GM19025 (cell line): ENCODE results near the gene PDLIM5.
"Not testable (repeated sequence)": the region's sequence is repeated elsewhere in the genome, so short reads cannot be mapped to it uniquely, and the experiment has no call there.

Source experiments
- ATAC-seq: cut with Tn5 transposase; IDR thresholded peaks from one replicate; pipeline ENCODE4 v1.9.1; 2021; ENCODE audit warnings: mild to moderate bottlenecking, low read depth, moderate library complexity; ENCODE audit not compliant: unreplicated experiment

The PDLIM5 gene

GRCh38 chr4:94635177-94635576 lies 183.4 kb downstream of the PDLIM5 start:
- no peak for ATAC-seq

DNA sequence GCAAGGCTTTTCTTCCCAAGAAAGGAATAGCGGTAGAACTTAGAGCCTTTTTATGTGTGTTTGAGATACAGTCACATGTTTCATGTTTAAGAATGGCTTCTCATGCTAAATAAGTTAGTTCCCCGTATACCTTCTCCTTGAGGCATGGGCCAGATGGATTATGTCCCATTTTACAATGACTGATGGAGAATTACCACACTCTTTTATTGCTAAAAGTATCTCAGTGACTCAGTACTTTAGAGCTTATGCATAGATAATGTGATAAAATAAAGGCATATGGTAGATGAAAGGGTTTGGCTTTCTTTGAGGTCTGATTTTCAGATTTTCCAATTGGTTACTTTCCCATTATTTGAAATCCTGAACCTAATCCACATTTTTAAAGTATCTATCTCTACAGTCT lies 184.3 kb downstream of the PDLIM5 start:
- ATAC-seq: no peak

DNA sequence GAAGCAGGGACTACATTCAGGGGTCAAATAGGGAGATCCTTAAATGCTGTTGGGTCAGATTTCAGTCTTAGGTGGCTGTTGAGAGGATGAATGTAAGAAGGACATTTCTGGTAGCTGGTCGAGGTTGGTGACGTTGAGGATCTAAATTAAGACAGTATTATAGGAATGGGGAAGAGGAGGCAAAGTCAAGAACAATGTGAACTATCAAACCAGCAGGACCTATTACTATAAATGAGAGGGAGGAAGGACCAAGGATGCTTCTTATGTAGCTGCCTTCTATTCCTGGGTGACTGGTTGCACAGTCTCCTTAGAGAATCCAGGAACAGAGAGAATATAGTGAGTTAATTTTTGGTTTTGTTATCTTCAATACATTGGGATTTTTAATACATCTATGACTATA lies 187.6 kb downstream of the PDLIM5 start:
- no peak for ATAC-seq

DNA sequence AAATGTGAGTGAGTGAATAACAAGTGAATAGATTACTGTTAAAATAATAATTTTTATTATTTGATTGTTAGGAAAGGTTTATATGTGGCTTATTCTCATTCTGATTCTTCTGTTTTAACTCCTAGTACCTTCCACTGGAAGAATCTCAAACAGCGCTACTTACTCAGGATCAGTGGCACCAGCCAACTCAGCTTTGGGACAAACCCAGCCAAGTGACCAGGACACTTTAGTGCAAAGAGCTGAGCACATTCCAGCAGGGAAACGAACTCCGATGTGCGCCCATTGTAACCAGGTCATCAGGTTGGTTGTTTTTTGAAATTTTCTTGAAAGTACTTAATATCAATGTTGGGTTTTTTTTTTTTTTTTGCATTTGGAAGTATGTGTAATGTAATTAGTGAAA lies 188.4 kb downstream of the PDLIM5 start:
- no peak for ATAC-seq

DNA sequence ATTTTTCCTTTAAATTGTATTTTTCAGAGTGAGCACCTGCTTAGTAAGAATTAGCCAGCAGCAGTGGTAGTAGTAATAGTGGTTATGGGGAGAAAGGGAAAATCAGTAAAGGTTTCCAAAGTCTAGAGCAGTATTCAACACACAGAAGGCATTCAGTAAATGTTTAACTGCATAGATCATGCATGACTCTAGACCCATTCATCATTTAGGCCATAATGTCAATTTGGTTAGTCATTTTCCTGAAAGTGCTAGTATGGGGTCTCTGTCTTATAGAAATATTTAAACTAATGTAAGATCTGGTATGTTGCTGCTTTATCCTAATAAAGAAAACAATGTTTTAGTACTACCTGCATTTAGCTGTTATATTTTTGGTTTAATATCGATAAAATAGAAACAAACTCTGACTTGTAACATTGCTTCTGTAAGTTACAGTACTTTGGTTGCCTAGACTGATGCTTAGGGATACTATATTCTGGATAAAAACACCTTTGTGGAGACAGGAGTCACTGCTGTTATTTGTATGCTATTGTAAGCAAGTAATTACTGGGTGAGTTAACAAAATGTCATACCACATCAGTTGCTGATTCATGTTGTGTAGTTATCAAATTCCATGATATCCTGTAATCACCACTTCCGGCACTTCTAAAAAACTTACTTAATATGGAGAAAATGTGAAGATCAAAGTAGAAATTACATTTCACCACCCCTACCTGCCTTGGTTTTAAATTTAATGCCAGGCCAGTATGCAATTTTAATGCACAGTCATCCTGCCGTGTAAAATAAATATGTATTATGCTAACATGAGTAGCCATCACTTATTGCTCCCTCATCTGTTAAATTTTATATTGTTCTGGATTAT lies 190.2 kb downstream of the PDLIM5 start:
- ATAC-seq: no peak

DNA sequence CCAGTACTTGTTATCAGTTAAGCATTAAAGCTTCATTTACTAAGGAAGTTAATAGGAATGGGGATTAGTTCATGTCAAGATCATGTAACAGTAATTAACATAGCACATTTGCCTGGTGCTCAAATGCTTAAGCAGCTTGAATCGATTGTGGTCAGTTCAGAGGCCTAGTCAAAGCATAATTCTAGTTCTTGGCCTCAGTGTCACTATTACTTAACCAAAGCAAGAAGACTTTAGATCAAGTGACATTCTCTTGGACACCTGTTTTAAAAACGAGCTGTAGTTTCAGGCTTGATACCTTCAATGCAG lies 190.8 kb downstream of the PDLIM5 start:
- ATAC-seq: no peak

- ATAC-seq: no peak
These were observed 197.0 kb downstream of the PDLIM5 start for GRCh38 chr4:94648699-94649098.

- no peak for ATAC-seq
These were observed 197.8 kb downstream of the PDLIM5 start for GRCh38 chr4:94649381-94650133.

GRCh38 chr4:94650134-94650495 lies 198.4 kb downstream of the PDLIM5 start:
- no peak for ATAC-seq

DNA sequence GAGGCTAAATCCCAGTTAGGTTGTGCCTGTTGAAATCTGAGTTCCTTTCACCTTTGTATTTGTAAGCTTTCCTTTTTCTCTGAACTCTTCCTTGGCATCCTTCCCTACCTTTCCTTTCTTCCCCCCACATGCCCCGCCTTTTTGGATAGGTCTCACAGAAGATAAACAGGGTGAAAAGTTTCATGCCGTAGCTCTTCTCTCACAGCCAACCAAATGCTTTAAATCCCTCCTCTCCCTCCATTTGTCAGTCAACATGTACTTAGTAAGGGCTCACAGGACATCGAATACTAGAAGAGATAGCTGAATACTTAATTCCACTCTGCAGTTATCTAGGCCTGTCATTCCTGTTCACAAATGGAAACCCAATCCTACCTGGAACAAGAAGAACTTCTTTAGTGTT lies 198.9 kb downstream of the PDLIM5 start:
- ATAC-seq: no peak

GRCh38 chr4:94653095-94653649 lies 201.4 kb downstream of the PDLIM5 start:
- no peak for ATAC-seq

GRCh38 chr4:94653984-94654609 lies 202.4 kb downstream of the PDLIM5 start:
- ATAC-seq: no peak

DNA sequence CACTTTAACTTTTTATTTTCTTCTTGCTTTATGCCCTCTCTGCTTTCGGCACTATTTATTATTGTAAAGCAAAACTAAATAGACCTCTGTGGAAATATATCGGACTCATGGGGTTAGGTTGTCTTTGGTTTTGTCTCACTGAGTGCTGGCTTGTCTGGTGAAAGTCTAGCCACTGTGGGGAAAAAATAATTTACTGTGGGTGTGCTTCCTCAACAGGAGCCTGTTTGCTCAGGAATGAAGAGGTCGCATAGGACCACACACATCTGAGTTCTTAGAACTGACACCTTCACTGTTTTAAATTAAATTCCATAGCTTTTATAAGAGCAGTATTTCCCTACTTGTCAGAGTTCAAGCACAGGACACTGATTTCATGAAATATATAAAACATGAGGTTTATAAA lies 203.0 kb downstream of the PDLIM5 start:
- ATAC-seq: no peak

- ATAC-seq: no peak
These were observed 208.9 kb downstream of the PDLIM5 start for GRCh38 chr4:94660614-94661013.

DNA sequence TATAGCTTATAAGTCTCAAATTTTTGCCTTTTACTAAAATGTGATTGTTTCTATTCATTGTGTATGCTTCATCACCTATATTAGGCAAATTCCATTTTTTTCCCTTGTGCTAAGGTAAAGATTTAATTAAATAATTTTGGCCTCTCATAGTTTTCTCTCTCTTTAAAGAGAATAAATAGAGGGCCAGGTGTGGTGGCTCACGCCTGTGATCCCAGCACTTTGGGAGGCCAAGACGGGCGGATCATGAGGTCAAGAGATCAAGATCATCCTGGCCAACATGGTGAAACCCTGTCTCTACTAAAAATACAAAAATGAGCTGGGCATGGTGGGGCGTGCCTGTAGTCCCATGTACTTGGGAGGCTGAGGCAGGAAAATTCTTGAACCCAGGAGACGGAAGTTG lies 213.3 kb downstream of the PDLIM5 start:
- not testable (repeated sequence) for ATAC-seq

DNA sequence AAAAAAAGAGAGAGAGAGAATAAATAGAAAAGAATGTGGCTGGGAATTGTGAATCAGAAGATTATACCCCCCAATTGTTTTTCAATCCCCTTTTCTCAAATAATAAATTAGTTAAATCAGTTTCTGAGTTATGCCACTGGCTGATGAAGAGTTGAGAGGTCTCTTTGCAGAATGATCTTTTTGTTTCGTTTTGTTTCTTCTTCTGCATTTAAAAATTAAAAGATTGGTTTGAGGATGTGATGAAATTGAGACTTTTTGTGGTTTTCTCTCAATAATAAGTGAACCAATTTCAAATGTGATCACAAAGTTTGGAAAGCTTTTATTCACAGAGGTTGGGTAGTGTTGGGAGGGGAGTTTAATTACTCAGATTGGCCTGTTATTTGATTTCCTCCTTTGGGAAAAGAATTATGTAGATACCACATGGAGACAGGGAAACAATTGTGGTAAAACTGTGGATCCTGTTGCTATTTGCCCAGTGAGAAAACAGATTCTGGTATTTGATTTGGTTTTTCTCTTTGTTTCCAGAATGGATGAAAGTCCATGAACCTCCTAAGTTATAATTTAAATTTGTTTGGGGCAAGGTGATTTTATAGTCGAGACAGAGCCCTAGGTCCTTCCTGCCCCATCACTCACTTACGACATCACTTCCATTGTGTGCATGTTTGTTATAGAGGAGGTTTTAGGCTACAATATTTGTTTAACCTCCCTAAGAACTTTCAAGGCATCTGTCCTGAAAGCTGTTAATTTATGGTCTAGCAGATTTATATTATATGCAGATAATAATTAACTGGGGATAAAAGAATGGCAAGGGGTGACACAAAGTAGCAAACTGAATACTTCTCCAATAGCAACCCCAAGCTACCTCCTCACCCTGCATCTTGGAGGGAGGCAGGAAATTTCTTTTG lies 214.0 kb downstream of the PDLIM5 start:
- ATAC-seq: no peak

DNA sequence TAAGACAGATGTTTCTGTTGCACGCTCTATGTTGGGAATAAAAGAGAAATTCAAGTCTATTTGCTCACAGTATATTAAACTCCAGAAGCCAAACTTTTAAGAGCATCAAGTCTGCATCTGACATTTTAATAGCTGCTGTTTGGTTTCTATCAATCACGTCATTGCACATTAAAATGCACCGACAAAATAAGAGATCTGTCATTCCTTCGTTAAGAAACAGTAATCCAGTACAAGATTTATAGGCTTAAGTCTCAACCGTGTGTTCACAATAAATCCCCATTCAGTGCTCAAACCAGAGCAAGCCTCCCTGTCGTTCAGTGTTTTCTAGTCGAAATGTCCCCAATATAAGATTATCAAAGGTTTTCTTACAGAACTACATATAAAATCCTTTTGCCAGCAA lies 217.0 kb downstream of the PDLIM5 start:
- ATAC-seq: no peak

DNA sequence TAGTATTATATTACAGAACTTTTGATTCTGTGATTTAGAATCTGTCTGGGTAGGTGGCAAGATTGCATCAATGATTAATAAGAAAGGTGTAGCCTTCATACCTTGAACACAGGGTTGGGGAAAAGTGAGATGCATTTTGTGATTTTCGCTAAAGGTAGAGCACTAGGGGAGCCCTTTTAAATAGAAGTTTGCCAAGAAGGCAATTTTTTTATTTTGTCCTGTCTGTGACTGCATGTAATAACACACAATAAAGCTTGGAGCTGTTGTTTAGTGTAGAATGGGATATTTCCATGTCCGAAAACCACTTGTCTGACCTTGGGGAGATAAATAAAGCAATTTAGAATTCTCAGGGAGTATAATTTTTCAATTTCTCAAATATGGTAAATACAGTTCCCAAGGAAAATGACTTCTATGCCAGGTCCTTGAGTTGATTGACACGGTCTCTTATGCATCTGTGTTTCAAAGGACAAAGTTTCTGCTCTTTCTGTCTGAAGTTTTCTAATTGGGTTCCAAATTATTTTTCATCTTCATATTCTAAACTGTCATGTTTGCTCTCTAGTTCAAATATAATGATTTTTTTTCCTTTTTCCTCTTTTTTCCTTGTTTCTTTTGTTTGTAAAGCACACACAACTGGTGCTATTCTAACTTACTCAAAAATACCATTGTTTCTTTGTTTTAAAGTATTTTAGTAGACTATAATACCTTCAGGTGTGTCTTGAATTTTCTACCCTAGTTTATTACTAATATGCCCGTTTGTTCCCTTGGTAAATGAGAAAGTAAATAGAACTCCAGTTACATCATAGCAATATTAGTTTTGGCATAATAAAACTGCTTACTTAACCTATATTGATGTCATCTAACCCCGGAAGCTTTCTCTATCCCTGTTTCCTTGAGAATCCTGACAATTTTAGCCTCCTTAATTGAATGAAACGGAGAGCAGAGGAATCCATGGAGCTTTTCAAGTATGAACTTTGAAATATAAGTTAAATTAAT lies 218.2 kb downstream of the PDLIM5 start:
- no peak for ATAC-seq

GRCh38 chr4:94671113-94671512 lies 219.4 kb downstream of the PDLIM5 start:
- ATAC-seq: no peak
